ENCODE data around the gene HS3ST6. TPM values are rescaled to one million over a fixed set of nuclear protein-coding genes. Genes with fewer than 3 reads are reported as not detected.

HS3ST6 gene
- total and polyA plus RNA-seq, 2 experiments from 2014 or later: not detected

- H3K27ac ChIP-seq: no peak overlapping the region
- TF ChIP-seq EZH2 (IDR thresholded peaks at IDR 0.05; ENCODE audit: insufficient read depth, poor library complexity, severe bottlenecking): no peak
- no peak for TF ChIP-seq EZH2phosphoT487 (IDR thresholded peaks at IDR 0.05; ENCODE audit: insufficient read depth, low read depth)
- no peaks in the 10 kb centered on the region for H3K4me1 ChIP-seq (ENCODE audit: insufficient read depth)
- H4K20me1 ChIP-seq (ENCODE audit: insufficient read depth): no peaks in the 10 kb centered on the region
- no peaks in the 10 kb centered on the region for H3K27me3 ChIP-seq (replicated peaks; ENCODE audit: insufficient read depth)
- in situ Hi-C loops (cut with MboI): no loop called here
- H2AFZ ChIP-seq: peak overlapping the region; percentile 95
- no peaks in the 10 kb centered on the region for H3K9me2 ChIP-seq (ENCODE audit: insufficient read depth)
- H3K9ac ChIP-seq: peak overlapping the region; percentile 84
- peak overlapping the region; percentile 71 for H3K4me3 ChIP-seq
- H3K79me2 ChIP-seq (ENCODE audit: insufficient read depth): no peaks in the 10 kb centered on the region
- no peaks in the 10 kb centered on the region for H3F3A ChIP-seq (ENCODE audit: insufficient read depth)
- peak overlapping the region; percentile 74 for H3K4me2 ChIP-seq (ENCODE audit: unreplicated experiment)
- peak; percentile 94 for DNase-seq
- H3K9me3 ChIP-seq (ENCODE audit: low read depth): no peaks in the 10 kb centered on the region
- H3K36me3 ChIP-seq (ENCODE audit: low read depth): no peaks in the 10 kb centered on the region
- 13 to 17% methylated on average over 43 to 46 of the region's 70 CpGs for WGBS, 2 experiments (ENCODE audit: low coverage in 1 of 2, low lambda C conversion rate in 2 of 2, missing lambda C conversion rate in 2 of 2)
Observed at GRCh38 chr16:1929578-1930337, 11.5 kb upstream of the HS3ST6 start.

GRCh38 chr16:1929105-1929504 is 10.9 kb upstream of the HS3ST6 start:
- TF ChIP-seq EZH2 (IDR thresholded peaks at IDR 0.05; ENCODE audit: insufficient read depth, poor library complexity, severe bottlenecking): no peak
- TF ChIP-seq EZH2phosphoT487 (IDR thresholded peaks at IDR 0.05; ENCODE audit: insufficient read depth, low read depth): no peak
- Histone ChIP-seq H4K20me1 (ENCODE audit: insufficient read depth) (no peaks in the 10 kb centered on the region), H3K79me2 (ENCODE audit: insufficient read depth) (no peaks in the 10 kb centered on the region), H3K9ac (peak overlapping the region; percentile 84), H3K36me3 (ENCODE audit: low read depth) (no peaks in the 10 kb centered on the region), H3K27ac (no peak overlapping the region), H3K9me2 (ENCODE audit: insufficient read depth) (no peaks in the 10 kb centered on the region), H3K4me2 (ENCODE audit: unreplicated experiment) (peak overlapping the region; percentile 74), H2AFZ (peak overlapping the region; percentile 95), H3K27me3 (replicated peaks; ENCODE audit: insufficient read depth) (no peaks in the 10 kb centered on the region), H3K9me3 (ENCODE audit: low read depth) (no peaks in the 10 kb centered on the region), H3K4me1 (ENCODE audit: insufficient read depth) (no peaks in the 10 kb centered on the region), H3K4me3 (peak overlapping the region; percentile 71), H3F3A (ENCODE audit: insufficient read depth) (no peaks in the 10 kb centered on the region)
- peak; percentile 66 for DNase-seq
- WGBS, 2 experiments (ENCODE audit: low coverage in 1 of 2, low lambda C conversion rate in 2 of 2, missing lambda C conversion rate in 2 of 2): 4 to 9% methylated on average over 9 to 10 of the region's 11 CpGs
- in situ Hi-C loops (cut with MboI): no loop called here

- DNase-seq: no peak
- H3K27ac ChIP-seq: no peak overlapping the region
- no peak overlapping the region for H3K9ac ChIP-seq
- H3F3A ChIP-seq (ENCODE audit: insufficient read depth): no peaks in the 10 kb centered on the region
- H2AFZ ChIP-seq: no peak overlapping the region
- no peaks in the 10 kb centered on the region for H3K9me2 ChIP-seq (ENCODE audit: insufficient read depth)
- H3K79me2 ChIP-seq (ENCODE audit: insufficient read depth): no peaks in the 10 kb centered on the region
- 54 to 59% methylated on average over 5 to 11 of the region's 11 CpGs for WGBS, 2 experiments (ENCODE audit: low coverage in 1 of 2, low lambda C conversion rate in 2 of 2, missing lambda C conversion rate in 2 of 2)
- TF ChIP-seq EZH2phosphoT487 (IDR thresholded peaks at IDR 0.05; ENCODE audit: insufficient read depth, low read depth) (no peak), EZH2 (IDR thresholded peaks at IDR 0.05; ENCODE audit: insufficient read depth, poor library complexity, severe bottlenecking) (no peak)
- H3K4me1 ChIP-seq (ENCODE audit: insufficient read depth): no peaks in the 10 kb centered on the region
- H3K9me3 ChIP-seq (ENCODE audit: low read depth): no peaks in the 10 kb centered on the region
- H3K27me3 ChIP-seq (replicated peaks; ENCODE audit: insufficient read depth): peaks cover 25% of the 10 kb centered on the region
- H3K36me3 ChIP-seq (ENCODE audit: low read depth): no peaks in the 10 kb centered on the region
- no peak overlapping the region for H3K4me3 ChIP-seq
- H3K4me2 ChIP-seq (ENCODE audit: unreplicated experiment): no peak overlapping the region
- in situ Hi-C loops (cut with MboI): no loop called here
- H4K20me1 ChIP-seq (ENCODE audit: insufficient read depth): no peaks in the 10 kb centered on the region
Observed at GRCh38 chr16:1926271-1926670, 8.1 kb upstream of the HS3ST6 start.

- Histone ChIP-seq H3F3A (ENCODE audit: insufficient read depth) (no peaks in the 10 kb centered on the region), H3K9me2 (ENCODE audit: insufficient read depth) (no peaks in the 10 kb centered on the region), H3K9me3 (ENCODE audit: low read depth) (no peaks in the 10 kb centered on the region), H3K9ac (no peak overlapping the region), H3K79me2 (ENCODE audit: insufficient read depth) (no peaks in the 10 kb centered on the region), H2AFZ (no peak overlapping the region), H3K4me3 (no peak overlapping the region), H3K27me3 (replicated peaks; ENCODE audit: insufficient read depth) (peaks cover 39% of the 10 kb centered on the region), H3K4me2 (ENCODE audit: unreplicated experiment) (no peak overlapping the region), H3K4me1 (ENCODE audit: insufficient read depth) (no peaks in the 10 kb centered on the region), H3K36me3 (ENCODE audit: low read depth) (no peaks in the 10 kb centered on the region), H3K27ac (no peak overlapping the region), H4K20me1 (ENCODE audit: insufficient read depth) (no peaks in the 10 kb centered on the region)
- DNase-seq: no peak
- no peak for TF ChIP-seq EZH2phosphoT487 (IDR thresholded peaks at IDR 0.05; ENCODE audit: insufficient read depth, low read depth)
- no peak for TF ChIP-seq EZH2 (IDR thresholded peaks at IDR 0.05; ENCODE audit: insufficient read depth, poor library complexity, severe bottlenecking)
- WGBS, 2 experiments (ENCODE audit: low coverage in 1 of 2, low lambda C conversion rate in 2 of 2, missing lambda C conversion rate in 2 of 2): 72 to 85% methylated on average over 5 of the region's 5 CpGs
- in situ Hi-C loops (cut with MboI): no loop called here
Observed at GRCh38 chr16:1924095-1924494, 5.9 kb upstream of the HS3ST6 start.

Data from GM23248 (cell line).